ENCODE measurements around the gene RIOK2.
A peak's percentile ranks its signal among the peaks of the same experiment; 100 is the strongest.

The RIOK2 gene

GRCh38 chr5:97171703-97172102 is 11.3 kb downstream of the RIOK2 start:
- no peaks in the 10 kb centered on the region for H3K79me2 ChIP-seq (ENCODE audit: insufficient read depth, low read length)
- no peaks in the 10 kb centered on the region for H4K20me1 ChIP-seq (ENCODE audit: insufficient read depth, low read length)
- no peak overlapping the region for H3K4me3 ChIP-seq (ENCODE audit: low read depth, low read length, poor library complexity, severe bottlenecking)
- H3K9me3 ChIP-seq (ENCODE audit: low read length), result no peaks in the 10 kb centered on the region
- H3K27ac ChIP-seq (ENCODE audit: low read depth, low read length, poor library complexity, severe bottlenecking), result no peak overlapping the region
- no peak overlapping the region for H3K4me2 ChIP-seq (ENCODE audit: low read length)
- peaks cover 96% of the 10 kb centered on the region for H3K36me3 ChIP-seq (ENCODE audit: insufficient read depth, low read length)
- peaks cover 13% of the 10 kb centered on the region for H3K4me1 ChIP-seq (ENCODE audit: insufficient read depth, low read length, severe bottlenecking)
- no peak overlapping the region for H3K9ac ChIP-seq (ENCODE audit: low read length)
- H3K9me2 ChIP-seq (ENCODE audit: low read depth, low read length), result no peaks in the 10 kb centered on the region
- no peak for TF ChIP-seq EZH2 (IDR thresholded peaks at IDR 0.05; ENCODE audit: borderline replicate concordance, low read length)
- TF ChIP-seq CTCF (IDR thresholded peaks at IDR 0.05; ENCODE audit: low read length), result no peak
- no peaks in the 10 kb centered on the region for H3K27me3 ChIP-seq (ENCODE audit: insufficient read depth, low read length)
- no peak overlapping the region for H2AFZ ChIP-seq (ENCODE audit: low read length)
- H3F3A ChIP-seq (ENCODE audit: insufficient read depth, low read length), result no peaks in the 10 kb centered on the region

- Histone ChIP-seq H3K27me3 (ENCODE audit: insufficient read depth, low read length) (no peaks in the 10 kb centered on the region), H3K36me3 (ENCODE audit: insufficient read depth, low read length) (peaks cover 90% of the 10 kb centered on the region), H3K9me2 (ENCODE audit: low read depth, low read length) (no peaks in the 10 kb centered on the region), H3K9ac (ENCODE audit: low read length) (peak overlapping the region; percentile 23; the same call in 1 of the 2 replicates), H3K4me3 (ENCODE audit: low read depth, low read length, poor library complexity, severe bottlenecking) (no peak overlapping the region), H3K4me1 (ENCODE audit: insufficient read depth, low read length, severe bottlenecking) (peaks cover 13% of the 10 kb centered on the region), H3K79me2 (ENCODE audit: insufficient read depth, low read length) (no peaks in the 10 kb centered on the region), H3K4me2 (ENCODE audit: low read length) (peak overlapping the region; percentile 46; the same call in 1 of the 2 replicates), H3K27ac (ENCODE audit: low read depth, low read length, poor library complexity, severe bottlenecking) (peak overlapping the region; percentile 70), H3K9me3 (ENCODE audit: low read length) (no peaks in the 10 kb centered on the region), H3F3A (ENCODE audit: insufficient read depth, low read length) (peaks cover 7% of the 10 kb centered on the region; the same call in 1 of the 2 replicates), H2AFZ (ENCODE audit: low read length) (no peak overlapping the region), H4K20me1 (ENCODE audit: insufficient read depth, low read length) (no peaks in the 10 kb centered on the region)
- TF ChIP-seq EZH2 (IDR thresholded peaks at IDR 0.05; ENCODE audit: borderline replicate concordance, low read length) (no peak), CTCF (IDR thresholded peaks at IDR 0.05; ENCODE audit: low read length) (no peak)
Observed at GRCh38 chr5:97167435-97167834, 15.6 kb downstream of the RIOK2 start.

GRCh38 chr5:97165726-97166125 is 17.3 kb downstream of the RIOK2 start:
- H3F3A ChIP-seq (ENCODE audit: insufficient read depth, low read length), result peaks cover 8% of the 10 kb centered on the region; the same call in 1 of the 2 replicates
- peaks cover 13% of the 10 kb centered on the region for H3K4me1 ChIP-seq (ENCODE audit: insufficient read depth, low read length, severe bottlenecking)
- H3K4me2 ChIP-seq (ENCODE audit: low read length), result no peak overlapping the region
- no peaks in the 10 kb centered on the region for H3K79me2 ChIP-seq (ENCODE audit: insufficient read depth, low read length)
- no peak overlapping the region for H3K9ac ChIP-seq (ENCODE audit: low read length)
- no peak for TF ChIP-seq EZH2 (IDR thresholded peaks at IDR 0.05; ENCODE audit: borderline replicate concordance, low read length)
- no peak for TF ChIP-seq CTCF (IDR thresholded peaks at IDR 0.05; ENCODE audit: low read length)
- H3K27ac ChIP-seq (ENCODE audit: low read depth, low read length, poor library complexity, severe bottlenecking), result no peak overlapping the region
- no peak overlapping the region for H3K4me3 ChIP-seq (ENCODE audit: low read depth, low read length, poor library complexity, severe bottlenecking)
- no peaks in the 10 kb centered on the region for H3K9me3 ChIP-seq (ENCODE audit: low read length)
- no peak overlapping the region for H2AFZ ChIP-seq (ENCODE audit: low read length)
- no peaks in the 10 kb centered on the region for H3K9me2 ChIP-seq (ENCODE audit: low read depth, low read length)
- peaks cover 87% of the 10 kb centered on the region for H3K36me3 ChIP-seq (ENCODE audit: insufficient read depth, low read length)
- H3K27me3 ChIP-seq (ENCODE audit: insufficient read depth, low read length), result no peaks in the 10 kb centered on the region
- no peaks in the 10 kb centered on the region for H4K20me1 ChIP-seq (ENCODE audit: insufficient read depth, low read length)

All from OCI-LY1 (cell line).